Measurements from ENCODE around the gene HPCAL4. TPM values are rescaled to one million over a fixed set of nuclear protein-coding genes. Genes with fewer than 3 reads are reported as not detected.

Gene HPCAL4
- total RNA-seq, 1 donor from 2014 or later: 0.06 TPM

DNA sequence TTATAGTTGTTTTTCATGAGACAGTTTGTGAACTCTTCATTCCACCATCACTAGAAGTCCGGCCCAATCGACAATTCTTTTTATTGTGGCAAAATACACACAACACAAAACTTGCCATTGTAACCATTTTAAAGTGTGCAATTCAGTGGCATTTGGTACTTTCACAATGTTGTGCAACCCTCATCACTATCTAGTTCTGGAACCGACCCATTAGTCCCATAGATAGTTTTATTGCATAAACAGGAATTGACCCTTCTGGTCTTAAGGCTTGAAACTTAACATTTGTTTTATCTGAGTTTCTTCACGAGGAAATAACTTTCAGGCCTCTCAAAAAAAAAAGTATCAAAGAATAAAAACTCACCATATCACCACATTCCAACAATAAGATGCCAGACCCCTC lies 38.6 kb upstream of the HPCAL4 start:
- H3K4me3 ChIP-seq (ENCODE audit: low read depth, low read length): no peak overlapping the region
- TF ChIP-seq, protein P1, sequence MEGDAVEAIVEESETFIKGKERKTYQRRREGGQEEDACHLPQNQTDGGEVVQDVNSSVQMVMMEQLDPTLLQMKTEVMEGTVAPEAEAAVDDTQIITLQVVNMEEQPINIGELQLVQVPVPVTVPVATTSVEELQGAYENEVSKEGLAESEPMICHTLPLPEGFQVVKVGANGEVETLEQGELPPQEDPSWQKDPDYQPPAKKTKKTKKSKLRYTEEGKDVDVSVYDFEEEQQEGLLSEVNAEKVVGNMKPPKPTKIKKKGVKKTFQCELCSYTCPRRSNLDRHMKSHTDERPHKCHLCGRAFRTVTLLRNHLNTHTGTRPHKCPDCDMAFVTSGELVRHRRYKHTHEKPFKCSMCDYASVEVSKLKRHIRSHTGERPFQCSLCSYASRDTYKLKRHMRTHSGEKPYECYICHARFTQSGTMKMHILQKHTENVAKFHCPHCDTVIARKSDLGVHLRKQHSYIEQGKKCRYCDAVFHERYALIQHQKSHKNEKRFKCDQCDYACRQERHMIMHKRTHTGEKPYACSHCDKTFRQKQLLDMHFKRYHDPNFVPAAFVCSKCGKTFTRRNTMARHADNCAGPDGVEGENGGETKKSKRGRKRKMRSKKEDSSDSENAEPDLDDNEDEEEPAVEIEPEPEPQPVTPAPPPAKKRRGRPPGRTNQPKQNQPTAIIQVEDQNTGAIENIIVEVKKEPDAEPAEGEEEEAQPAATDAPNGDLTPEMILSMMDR (conservative IDR thresholded peaks at IDR 0.05; ENCODE audit: low read depth, low read length): no peak
- no peak for DNase-seq (ENCODE audit: low read depth)

DNA sequence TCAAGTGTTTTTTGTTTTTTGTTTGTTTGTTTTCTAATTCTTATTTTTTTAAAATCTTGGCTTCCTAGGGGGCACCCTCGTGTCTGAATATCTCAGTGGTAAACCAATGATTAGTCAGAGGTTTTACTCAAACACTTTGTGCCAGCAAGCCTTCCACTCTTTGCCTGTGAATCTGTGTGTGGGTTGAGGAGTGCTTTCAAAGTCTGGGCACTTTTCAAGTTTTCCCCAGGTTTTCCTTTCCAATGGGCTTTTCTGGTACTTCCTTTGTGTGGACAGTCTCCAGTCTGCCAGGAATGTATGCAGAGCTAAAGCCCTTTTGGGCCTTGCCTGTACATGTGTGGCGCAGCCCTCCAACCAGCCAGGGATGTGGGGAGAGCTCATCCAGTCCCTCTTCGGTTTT lies 37.8 kb upstream of the HPCAL4 start:
- H3K4me3 ChIP-seq (ENCODE audit: low read depth, low read length): no peak overlapping the region
- DNase-seq (ENCODE audit: low read depth): no peak
- TF ChIP-seq, protein P1 (conservative IDR thresholded peaks at IDR 0.05; ENCODE audit: low read depth, low read length): peak; percentile 8

DNA sequence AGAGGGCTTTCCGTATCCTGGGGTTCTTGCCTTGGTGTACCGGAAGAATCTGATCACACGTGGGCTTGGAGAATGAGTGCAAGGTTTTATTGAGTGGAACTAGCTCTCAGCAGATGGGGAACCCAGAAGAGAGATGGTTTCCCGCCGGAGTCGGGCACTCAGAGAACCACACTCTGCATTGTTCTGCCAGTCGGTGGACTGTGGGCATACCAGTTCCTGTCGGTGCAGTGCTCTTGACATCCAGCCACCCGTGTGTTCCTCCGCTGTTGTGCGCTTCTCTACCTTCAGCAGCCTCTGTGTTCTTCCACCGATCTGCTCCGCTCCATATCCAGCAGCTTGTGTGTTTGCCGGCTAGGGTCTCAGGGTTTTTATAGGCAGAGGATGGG lies 36.7 kb upstream of the HPCAL4 start:
- no peak for DNase-seq (ENCODE audit: low read depth)
- no peak overlapping the region for H3K4me3 ChIP-seq (ENCODE audit: low read depth, low read length)
- TF ChIP-seq, protein P1 (conservative IDR thresholded peaks at IDR 0.05; ENCODE audit: low read depth, low read length): no peak

- no peak for DNase-seq (ENCODE audit: low read depth)
- H3K4me3 ChIP-seq (ENCODE audit: low read depth, low read length): no peak overlapping the region
- TF ChIP-seq, protein P1 (conservative IDR thresholded peaks at IDR 0.05; ENCODE audit: low read depth, low read length): no peak
Observed at GRCh38 chr1:39727221-39727931, 36.1 kb upstream of the HPCAL4 start.

GRCh38 chr1:39726600-39726999 lies 35.4 kb upstream of the HPCAL4 start:
- no peak overlapping the region for H3K4me3 ChIP-seq (ENCODE audit: low read depth, low read length)
- DNase-seq (ENCODE audit: low read depth): no peak
- TF ChIP-seq, protein P1 (conservative IDR thresholded peaks at IDR 0.05; ENCODE audit: low read depth, low read length): no peak

- no peak overlapping the region for H3K4me3 ChIP-seq (ENCODE audit: low read depth, low read length)
- TF ChIP-seq, protein P1 (conservative IDR thresholded peaks at IDR 0.05; ENCODE audit: low read depth, low read length): no peak
- no peak for DNase-seq (ENCODE audit: low read depth)
Observed at GRCh38 chr1:39722495-39722894, 31.3 kb upstream of the HPCAL4 start.

GRCh38 chr1:39721664-39722063 lies 30.4 kb upstream of the HPCAL4 start:
- no peak overlapping the region for H3K4me3 ChIP-seq (ENCODE audit: low read depth, low read length)
- DNase-seq (ENCODE audit: low read depth): no peak
- TF ChIP-seq, protein P1 (conservative IDR thresholded peaks at IDR 0.05; ENCODE audit: low read depth, low read length): no peak
